Measurements from ENCODE around the gene AKR7A2. TPM values are rescaled to one million over a fixed set of nuclear protein-coding genes. Genes with fewer than 3 reads are reported as not detected.
"Not testable (repeated sequence)": the region's sequence is repeated elsewhere in the genome, so short reads cannot be mapped to it uniquely, and the experiment has no call there.

The AKR7A2 gene
- total RNA-seq, 1 experiment from 2014 or later, result 142 TPM

DNA sequence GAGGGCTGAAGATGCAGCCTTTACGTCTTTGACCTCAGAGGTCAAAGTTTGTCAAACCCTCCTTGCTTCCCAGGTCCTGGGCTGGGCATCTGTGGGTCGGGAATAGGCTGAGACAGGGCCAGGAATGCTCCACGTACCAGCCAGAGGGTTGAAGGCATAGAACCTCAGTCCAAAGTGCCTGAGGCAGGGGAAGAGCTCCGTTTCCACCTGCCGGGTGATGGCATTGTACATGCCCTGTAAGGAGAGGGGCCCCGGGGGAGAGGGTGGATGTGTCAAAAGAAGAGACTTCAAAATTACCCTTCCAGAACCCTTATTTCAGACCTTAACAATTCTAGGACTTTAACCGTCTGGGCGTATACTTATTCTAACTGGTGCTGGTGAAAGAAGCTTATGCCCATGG lies 27.1 kb downstream of the AKR7A2 start:
- in situ Hi-C loops (cut with HindIII; ENCODE audit: low sequenced_read_pairs), result no loop called here

DNA sequence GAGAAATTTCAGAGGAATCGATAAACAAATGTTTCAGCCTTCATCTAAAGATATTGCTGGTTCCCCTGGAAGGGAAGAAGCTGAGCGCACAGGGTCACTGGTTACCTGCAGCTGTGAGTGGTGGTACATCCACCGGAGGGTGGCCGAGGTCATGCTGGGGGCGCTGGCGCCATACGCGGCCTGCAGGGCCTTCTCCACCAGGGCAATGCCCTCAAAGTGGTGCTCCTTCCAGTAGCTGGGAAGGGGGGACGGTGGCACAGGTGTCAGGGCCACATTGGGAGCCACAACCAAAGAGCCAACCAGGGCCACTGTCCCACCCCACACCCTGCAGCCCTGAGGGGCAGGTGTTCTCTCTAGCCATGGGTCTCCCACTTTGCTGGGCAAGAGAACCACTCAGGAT lies 28.1 kb downstream of the AKR7A2 start:
- in situ Hi-C loops (cut with HindIII; ENCODE audit: low sequenced_read_pairs), result no loop called here
- DNase-seq (ENCODE audit: low spot score), result no peak

More for the DNA sequence above, 27.1 kb downstream of the AKR7A2 start:
- DNase-seq (ENCODE audit: low spot score), result no peak

DNA sequence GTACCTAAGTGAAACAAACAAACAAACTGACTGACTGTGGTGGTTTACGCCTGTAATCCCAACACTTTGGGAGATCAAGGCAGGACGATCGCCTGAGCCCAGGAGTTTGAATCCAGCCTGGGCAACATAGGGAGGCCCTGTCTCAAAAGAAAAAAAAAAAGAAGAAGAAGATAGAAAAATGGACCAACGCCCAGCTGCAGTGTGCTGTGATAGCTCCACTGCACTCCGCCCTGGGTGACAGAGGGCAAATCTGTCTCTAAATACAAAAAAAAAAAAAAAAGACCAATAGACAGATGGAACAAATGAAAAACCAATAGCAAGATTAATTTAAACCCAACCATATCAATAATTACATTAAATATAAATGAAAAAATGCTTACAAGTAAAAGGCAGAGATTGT lies 37.3 kb downstream of the AKR7A2 start:
- in situ Hi-C loops (cut with HindIII; ENCODE audit: low sequenced_read_pairs), result no loop called here

DNA sequence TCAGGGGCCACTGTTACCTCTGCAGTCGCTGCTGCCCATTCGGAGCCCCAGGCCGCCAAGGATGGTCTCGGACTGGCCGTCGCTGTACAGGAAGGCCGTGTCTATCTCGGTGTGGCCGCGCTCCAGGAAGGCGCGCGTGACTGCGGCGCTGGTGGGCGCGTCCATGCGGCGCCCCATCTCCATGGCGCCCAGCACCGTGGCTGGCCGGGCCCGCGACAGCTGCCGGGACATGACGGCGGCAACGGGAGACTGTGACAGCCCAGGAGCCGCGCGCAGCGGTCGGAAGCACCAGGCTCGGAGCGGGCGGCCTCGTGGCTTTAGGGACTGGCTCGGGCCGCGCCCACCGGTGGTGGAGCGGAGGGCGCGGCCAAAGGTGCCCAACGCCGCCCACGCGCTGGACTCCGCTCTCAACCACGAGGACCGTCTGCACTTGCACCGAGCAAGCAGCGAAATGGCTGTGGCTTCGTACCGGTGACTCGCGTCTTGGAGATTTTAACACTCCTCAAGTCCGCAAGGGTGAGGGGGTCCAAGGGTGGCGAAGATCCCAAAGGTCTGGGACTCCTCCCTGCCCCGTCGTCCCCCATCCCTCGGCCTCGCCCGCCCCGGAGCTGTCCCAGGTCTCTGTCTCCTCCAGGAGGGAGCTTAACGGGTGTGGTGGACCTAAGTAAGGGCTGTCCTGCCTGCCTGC lies 38.0 kb downstream of the AKR7A2 start:
- DNase-seq (ENCODE audit: low spot score); in situ Hi-C loops (cut with HindIII; ENCODE audit: low sequenced_read_pairs): not testable (repeated sequence)

More for the DNA sequence above, 37.3 kb downstream of the AKR7A2 start:
- DNase-seq (ENCODE audit: low spot score), result no peak

DNA sequence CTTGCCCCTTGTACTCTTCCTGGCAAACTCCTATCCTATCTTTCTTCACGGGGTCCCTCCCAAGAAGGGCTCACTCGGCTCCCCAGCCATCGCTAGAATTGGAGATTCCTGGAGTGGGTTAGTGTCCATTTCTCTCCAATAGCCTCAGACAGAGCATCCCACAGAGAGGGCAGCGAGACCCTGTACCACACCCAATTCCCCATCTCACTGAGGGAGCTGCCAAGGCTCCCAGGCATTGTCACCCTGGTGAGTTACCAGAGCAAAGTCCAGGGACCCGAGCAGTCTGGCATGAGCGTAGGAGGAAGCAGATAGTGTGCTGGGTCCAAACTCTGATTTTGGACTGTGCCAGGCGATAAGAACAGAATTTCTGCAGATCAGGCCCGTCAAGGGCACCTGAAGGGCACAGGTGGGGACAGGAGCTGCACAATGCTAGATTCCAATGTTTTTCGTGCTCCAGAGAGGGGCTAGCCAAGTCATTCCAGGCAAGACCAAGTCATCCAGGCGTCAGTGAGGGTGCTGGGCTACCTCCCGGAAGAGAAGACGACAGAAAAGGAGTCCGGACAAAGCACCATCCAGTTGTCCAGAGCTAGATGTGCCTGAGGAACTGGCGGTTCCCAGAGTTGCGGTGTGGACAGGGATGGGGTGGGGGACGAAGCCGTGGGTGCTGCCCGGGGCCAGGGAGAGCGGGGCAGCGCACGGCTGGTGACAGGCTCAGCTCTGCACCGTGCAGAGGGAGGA lies 38.7 kb downstream of the AKR7A2 start:
- in situ Hi-C loops (cut with HindIII; ENCODE audit: low sequenced_read_pairs), result no loop called here
- no peak for DNase-seq (ENCODE audit: low spot score)

DNA sequence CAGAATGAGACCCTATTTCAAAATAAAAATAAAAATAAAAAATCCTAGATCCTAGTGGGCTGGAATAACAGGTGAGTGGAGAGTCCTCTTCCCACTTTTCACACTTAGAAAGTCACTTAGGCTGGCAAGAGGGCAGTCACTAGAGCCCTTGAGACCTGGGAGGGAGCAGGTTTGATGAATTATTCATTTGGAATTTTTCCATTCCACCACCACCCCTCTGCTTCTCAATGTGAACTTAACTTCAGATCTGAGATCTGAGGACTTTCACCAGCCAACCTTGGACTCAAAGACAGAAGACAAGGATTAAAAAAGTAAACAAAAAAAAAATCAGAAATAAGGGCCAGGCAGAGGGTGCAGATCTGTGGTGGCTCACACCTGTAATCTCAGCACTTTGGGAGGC lies 39.9 kb downstream of the AKR7A2 start:
- in situ Hi-C loops (cut with HindIII; ENCODE audit: low sequenced_read_pairs), result no loop called here
- no peak for DNase-seq (ENCODE audit: low spot score)

DNA sequence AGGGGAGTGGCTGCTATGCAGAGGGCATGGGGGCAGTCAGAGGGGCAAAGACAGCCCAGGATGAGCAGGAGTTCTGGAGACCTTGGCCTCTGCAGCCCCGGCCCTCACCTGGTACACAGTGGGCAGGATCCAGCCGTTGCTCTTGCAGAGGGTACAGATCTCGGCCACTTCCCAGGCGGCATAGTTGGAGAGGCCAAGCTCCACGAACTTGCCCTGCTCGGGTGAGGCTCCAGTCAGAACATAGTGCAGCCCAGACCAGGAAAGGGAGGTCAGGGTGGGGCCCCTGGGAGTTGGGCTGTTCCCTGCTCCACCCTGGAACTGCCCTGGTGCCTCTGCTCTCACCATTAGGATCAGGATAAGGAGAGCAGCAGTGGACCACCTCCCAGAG lies 41.6 kb downstream of the AKR7A2 start:
- in situ Hi-C loops (cut with HindIII; ENCODE audit: low sequenced_read_pairs); DNase-seq (ENCODE audit: low spot score): not testable (repeated sequence)

DNA sequence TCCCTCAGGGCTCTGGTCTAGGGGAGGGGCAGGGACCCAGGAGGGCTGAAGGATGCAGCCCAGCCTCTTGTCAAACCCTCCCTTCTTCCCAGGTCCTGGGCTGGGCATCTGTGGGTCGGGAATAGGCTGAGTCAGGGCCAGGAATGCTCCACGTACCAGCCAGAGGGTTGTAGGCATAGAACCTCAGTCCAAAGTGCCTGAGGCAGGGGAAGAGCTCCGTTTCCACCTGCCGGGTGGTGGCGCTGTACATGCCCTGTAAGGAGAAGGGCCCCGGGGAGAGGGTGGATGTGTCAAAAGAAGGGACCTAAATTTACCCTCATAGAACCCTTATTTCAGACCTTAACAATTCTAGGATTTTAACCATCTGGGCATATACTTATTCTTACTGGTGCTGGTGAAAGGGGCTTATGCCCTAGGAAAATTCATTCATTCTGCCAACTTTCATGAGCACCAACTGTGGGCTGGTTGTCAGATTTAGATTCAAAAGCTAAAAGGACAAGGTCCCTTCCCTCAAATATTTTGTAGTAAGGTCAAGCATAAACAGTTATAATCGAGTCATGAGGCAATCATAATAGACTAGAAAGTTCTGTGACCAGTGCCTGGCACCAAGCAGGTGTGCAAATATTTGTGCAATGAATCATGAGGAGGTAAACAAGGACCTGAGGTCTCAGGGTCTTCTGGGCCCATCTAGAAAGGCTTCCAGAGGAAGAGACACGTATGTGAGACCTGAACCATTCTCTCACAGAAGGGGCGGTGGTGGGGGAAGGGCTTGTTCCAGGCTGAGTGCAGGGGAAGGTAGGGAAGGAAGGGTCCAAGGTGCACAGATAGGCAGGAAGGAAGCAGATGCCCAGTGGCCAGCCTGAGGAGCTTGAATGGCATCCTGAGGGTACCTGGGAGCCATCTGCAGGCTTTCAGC lies 42.3 kb downstream of the AKR7A2 start:
- in situ Hi-C loops (cut with HindIII; ENCODE audit: low sequenced_read_pairs); DNase-seq (ENCODE audit: low spot score): not testable (repeated sequence)

DNA sequence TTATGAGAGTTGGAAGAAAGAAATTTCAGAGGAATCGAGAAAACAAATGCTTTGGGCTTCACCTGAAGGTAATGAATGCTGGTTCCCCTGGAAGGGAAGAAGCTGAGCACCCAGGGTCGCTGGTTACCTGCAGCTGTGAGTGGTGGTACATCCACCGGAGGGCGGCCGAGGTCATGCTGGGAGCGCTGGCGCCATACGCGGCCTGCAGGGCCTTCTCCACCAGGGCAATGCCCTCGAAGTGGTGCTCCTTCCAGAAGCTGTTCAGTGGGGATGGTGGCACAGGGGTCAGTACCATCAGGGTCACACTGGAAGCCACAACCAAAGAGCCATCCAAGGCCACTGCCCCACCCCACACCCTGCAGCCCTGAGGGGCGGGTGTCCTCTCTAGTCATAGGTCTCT lies 43.5 kb downstream of the AKR7A2 start:
- no peak for DNase-seq (ENCODE audit: low spot score)
- in situ Hi-C loops (cut with HindIII; ENCODE audit: low sequenced_read_pairs), result no loop called here

DNA sequence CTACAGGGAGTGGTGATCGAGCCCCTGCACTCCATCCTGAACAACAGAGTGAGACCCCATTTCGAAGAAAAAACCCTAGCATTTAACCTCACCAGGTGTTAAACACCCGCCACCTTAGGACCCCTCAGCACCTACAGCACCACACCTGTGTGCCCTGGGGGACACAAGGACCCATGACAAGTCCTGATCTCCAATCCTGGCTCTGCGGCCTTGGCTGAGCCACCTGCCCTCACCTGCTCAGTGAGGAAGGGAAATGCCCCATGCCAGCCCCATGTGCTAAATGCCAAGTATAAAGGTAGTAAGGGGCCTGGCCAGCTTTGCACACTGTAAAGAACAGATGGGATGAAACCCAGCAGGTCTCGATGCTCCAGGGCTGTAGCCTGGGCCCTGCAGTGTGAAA lies 49.2 kb downstream of the AKR7A2 start:
- in situ Hi-C loops (cut with HindIII; ENCODE audit: low sequenced_read_pairs), result no loop called here
- DNase-seq (ENCODE audit: low spot score), result no peak

DNA sequence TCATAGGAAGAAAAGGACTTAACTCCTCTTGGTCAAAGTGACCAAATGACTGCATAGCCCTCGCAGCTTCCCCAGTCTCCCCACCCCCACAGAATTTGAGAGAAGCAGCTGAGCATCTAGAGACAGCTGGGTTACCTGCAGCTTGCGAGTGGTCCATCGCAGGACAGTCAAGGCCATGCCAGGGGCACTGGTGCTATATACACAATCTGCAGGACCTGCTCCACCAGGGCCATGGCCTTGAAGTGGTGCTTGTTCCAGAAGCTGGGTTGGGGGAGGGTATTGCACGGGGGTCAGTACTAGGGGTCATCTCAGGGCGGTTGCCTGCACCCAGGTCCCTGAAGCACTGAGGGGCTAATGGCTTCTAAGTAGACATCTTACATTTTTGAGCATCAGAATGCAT lies 49.9 kb downstream of the AKR7A2 start:
- DNase-seq (ENCODE audit: low spot score), result no peak
- in situ Hi-C loops (cut with HindIII; ENCODE audit: low sequenced_read_pairs), result no loop called here

DNA sequence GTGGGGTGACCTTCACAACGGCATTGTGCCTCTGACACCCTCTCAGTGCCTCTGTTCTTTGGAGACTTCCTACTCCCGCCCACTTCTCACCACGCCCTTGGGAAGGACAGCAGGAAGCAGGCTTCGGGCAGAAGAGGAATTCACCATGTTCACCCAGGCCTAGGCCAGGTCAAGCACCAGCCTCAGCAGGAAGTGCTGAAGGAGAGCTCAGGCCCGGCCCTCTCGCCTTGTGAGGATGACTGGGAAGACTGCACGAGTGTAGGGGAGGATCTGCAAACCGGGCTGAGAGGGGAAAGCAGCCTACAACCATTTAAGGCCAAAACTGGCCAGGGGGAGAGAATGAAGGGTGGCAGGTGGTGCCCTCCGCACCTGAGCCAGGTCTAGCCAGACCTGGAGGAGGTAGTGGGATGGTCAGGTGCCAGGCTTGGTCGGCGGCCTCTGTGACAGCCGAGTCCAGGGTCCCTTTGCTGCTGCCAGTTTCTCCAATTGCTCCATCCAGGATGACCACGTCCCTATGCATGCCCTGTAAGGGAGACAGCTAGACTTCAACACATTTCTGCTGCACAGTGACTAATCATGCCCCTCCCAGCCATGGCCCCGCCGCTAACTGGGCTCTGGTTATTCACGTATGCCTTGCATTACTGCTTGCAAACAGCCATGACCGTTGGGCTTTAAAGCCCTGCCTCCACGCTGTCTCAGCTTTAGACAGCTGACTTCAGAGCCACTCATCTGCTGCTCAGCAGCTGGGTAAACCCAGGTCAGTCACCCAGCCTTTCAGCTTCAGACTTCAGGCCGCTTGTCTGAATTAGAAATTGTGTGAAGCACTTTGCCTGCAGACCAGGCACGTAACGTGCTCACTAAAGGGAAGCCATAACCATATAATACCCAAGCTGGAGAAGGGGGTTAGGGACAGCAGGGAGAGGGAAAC lies 51.5 kb downstream of the AKR7A2 start:
- no peak for DNase-seq (ENCODE audit: low spot score)
- in situ Hi-C loops (cut with HindIII; ENCODE audit: low sequenced_read_pairs), result no loop called here

DNA sequence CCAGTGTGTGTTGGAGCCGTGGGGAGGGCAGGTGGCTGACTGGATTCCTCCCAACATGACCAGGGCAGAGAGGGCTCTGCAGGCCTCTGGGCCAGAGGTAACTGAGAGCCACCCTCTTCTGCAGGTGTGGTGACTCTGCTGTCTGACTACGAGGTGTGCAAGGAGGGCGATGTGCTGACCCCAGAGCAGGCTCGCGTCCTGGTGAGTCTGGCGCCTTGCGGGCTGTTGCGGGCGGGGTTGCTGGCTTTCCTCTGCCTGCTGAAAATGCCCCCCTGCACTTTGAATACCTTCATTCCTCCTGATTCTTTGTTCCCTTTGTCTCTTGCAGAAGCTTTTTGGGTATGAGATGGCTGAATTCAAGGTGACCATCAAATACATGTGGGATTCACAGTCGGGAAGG lies 53.6 kb downstream of the AKR7A2 start:
- DNase-seq (ENCODE audit: low spot score), result no peak
- in situ Hi-C loops (cut with HindIII; ENCODE audit: low sequenced_read_pairs), result no loop called here

DNA sequence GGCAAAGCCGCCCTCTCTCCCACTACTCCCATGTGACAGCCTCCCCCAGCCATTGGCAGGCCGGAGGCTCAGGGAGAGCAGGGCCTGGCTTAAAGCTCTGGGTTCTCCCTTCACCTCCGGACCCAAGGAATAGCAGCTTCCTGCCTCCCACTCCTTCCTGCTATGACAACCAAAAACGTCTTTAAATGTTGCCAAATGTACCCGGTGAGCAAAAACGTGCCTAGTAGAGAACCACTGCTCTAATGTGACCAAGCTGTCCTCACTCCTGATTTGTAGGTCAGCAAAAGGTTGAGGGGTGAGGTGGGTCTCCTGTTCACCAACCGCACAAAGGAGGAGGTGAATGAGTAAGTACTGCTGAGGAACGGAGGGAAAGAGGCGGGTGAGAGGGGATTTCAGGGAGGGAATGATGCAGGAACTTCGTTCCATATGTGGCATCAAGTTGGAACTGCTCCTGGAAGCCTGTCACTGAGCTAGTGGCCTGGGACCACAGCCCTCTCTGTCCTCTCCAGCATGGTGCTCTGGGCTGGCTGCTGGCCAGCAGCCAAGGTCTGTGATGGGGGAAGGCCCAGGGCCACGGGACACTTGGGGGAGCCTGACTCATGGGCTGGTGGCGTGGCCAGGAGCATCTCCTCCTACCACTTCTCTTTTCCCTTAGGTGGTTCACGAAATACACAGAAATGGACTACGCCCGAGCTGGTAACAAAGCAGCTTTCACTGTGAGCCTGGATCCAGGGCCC lies 54.6 kb downstream of the AKR7A2 start:
- no peak for DNase-seq (ENCODE audit: low spot score)
- in situ Hi-C loops (cut with HindIII; ENCODE audit: low sequenced_read_pairs), result no loop called here

DNA sequence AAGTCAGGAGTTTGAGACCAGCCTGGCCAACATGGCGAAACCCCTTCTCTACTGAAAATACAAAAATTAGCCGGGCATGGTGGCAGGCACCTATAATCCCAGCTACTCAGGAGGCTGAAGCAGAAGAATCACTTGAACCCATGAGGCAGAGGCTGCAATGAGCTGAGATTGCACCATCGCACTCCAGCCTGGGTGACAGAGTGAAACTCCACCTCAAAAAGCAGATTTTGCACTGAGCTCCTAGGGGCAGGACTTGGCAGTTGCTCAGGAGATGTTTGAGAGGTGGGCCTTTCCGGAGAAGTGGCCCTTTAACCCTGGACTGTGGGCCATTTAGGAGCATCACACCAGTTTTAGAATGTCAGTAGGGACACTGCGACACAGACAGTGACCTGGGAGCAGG lies 55.6 kb downstream of the AKR7A2 start:
- in situ Hi-C loops (cut with HindIII; ENCODE audit: low sequenced_read_pairs), result not testable (repeated sequence)

DNA sequence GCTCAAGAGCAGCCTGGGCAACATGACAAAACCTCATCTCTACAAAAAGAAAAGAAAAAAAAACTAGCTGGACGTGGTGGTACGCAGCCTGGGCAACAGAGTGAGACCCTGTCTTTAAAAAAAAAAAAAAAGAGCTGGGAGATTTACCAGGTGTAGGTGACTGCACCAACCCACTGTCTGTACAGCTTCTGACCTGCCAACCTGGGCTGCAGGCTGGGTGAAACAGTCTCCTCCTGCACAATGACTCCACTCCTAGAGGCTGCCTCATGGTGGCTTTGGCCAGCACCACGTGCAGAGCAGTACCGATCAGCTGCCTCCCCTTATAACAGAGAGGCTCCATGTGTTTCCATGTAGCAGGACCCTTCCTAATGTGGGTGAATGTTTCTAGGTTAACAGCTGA lies 56.7 kb downstream of the AKR7A2 start:
- in situ Hi-C loops (cut with HindIII; ENCODE audit: low sequenced_read_pairs), result no loop called here
- no peak for DNase-seq (ENCODE audit: low spot score)

More for the DNA sequence above, 55.6 kb downstream of the AKR7A2 start:
- DNase-seq (ENCODE audit: low spot score), result not testable (repeated sequence)

DNA sequence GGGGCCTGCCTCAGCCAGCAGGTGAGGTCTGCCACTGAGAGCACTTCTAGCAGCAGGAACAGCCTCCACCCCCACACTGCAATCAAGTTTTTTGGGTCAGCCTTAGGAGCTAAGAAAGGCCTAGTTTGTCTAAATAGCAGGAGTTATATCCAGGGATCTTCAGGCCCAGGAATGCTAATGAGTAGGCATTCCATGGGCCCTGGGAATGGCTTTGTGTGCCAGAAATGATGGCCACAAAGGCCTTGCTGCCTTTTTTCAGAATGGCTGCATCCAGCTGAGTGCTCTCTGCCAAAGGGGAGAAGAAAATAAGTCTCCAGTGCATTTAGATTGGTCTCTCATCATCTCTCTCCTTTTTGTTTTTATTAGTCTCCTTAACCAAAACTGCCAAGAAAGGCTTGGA lies 57.5 kb downstream of the AKR7A2 start:
- in situ Hi-C loops (cut with HindIII; ENCODE audit: low sequenced_read_pairs), result no loop called here
- DNase-seq (ENCODE audit: low spot score), result no peak
